ENCODE data around the gene TCN1.

DNA sequence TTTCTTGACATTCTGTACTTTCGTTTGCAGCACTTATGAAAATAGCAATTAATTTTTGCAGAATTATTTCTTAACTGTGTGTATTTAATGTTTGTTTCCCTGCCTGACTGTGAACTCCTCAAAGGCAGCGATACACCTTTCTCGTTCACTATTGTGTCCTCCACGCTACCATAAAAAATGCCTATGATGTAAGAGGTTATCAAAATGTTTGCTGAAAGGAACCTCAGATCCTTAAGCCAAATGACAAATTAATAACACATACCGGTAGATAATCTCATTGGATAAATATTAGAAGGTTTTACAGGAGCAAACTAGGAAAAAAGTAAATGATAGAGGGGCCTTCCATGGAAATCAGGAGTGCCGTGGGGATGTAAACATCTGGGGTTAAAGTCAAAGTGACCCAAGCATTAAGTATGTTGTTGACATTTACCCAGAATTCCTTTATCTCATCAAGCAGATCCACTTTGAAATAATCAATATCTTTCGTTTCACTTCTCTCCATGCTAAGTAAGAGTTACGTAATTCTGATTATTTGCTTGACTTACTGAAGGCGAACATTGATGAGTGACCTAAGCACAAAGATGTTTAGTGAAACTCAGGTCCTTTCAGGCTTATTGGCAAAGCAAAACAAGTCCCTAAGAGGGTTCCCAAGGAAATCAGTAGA is 9.7 kb upstream of the TCN1 start:
- no peak for TF ChIP-seq ZNF431 (CRISPR knock-in tag; IDR thresholded peaks at IDR 0.05)
- TF ChIP-seq CTCF (IDR thresholded peaks at IDR 0.05 in 2 of 3, conservative IDR thresholded peaks at IDR 0.05 in 1 of 3; ENCODE audit: insufficient read depth in 2 of 3, low read depth in 1 of 3, low read length in 3 of 3) = no peak
- TF ChIP-seq TAF1 (IDR thresholded peaks at IDR 0.05; ENCODE audit: control insufficient read depth, extremely low read depth, insufficient read depth, low read length, severe bottlenecking) = no peak
- no peak for TF ChIP-seq ZBTB26 (CRISPR knock-in tag; IDR thresholded peaks at IDR 0.05)
- no peak for TF ChIP-seq ETS1 (conservative IDR thresholded peaks at IDR 0.05; ENCODE audit: control insufficient read depth, low read depth, low read length)
- no peak for TF ChIP-seq CHAMP1 (IDR thresholded peaks at IDR 0.05)
- no peak for TF ChIP-seq ZFP36 (IDR thresholded peaks at IDR 0.05; ENCODE audit: low read depth, low read length, partially characterized antibody)

Data from K562 (cell line).